ENCODE data around the gene TMSB15C. TPM values are rescaled to one million over a fixed set of nuclear protein-coding genes. Genes with fewer than 3 reads are reported as not detected.
"Not testable (repeated sequence)": the region's sequence is repeated elsewhere in the genome, so short reads cannot be mapped to it uniquely, and the experiment has no call there.

TMSB15C gene
- total RNA-seq, 1 donor from 2014 or later: 18.7 TPM

DNA sequence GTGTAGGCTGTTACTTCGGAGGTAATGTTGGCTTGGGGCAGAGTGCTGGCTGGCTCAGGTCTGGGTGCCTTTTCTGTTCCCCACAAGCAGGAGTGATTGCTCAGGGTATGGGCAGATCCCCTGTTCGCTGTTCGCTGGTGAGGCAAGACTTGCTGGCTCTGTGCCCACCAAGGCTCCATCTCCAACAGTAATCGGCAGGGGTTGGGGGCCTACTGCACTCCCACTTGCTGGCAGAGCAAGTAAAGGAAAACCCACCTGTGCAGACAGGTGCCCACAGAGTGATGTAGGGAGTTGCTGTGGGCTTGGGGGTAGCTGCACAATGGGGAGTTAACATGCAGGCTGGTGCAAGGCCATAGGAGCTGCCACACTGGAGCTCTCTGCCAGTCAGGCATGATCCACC, 8.0 kb upstream of the TMSB15C start:
- TF ChIP-seq, protein P1, sequence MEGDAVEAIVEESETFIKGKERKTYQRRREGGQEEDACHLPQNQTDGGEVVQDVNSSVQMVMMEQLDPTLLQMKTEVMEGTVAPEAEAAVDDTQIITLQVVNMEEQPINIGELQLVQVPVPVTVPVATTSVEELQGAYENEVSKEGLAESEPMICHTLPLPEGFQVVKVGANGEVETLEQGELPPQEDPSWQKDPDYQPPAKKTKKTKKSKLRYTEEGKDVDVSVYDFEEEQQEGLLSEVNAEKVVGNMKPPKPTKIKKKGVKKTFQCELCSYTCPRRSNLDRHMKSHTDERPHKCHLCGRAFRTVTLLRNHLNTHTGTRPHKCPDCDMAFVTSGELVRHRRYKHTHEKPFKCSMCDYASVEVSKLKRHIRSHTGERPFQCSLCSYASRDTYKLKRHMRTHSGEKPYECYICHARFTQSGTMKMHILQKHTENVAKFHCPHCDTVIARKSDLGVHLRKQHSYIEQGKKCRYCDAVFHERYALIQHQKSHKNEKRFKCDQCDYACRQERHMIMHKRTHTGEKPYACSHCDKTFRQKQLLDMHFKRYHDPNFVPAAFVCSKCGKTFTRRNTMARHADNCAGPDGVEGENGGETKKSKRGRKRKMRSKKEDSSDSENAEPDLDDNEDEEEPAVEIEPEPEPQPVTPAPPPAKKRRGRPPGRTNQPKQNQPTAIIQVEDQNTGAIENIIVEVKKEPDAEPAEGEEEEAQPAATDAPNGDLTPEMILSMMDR (conservative IDR thresholded peaks at IDR 0.05): no peak
- H3K4me1 Mint-ChIP-seq: no peaks in the 10 kb centered on the region
- DNase-seq (ENCODE audit: low read depth, low spot score): no peak
- peaks cover 11% of the 10 kb centered on the region for H3K27me3 Mint-ChIP-seq (ENCODE audit: low read depth)
- H3K27ac Mint-ChIP-seq (ENCODE audit: unreplicated experiment): no peak overlapping the region
- H3K36me3 Mint-ChIP-seq (ENCODE audit: low read depth): no peaks in the 10 kb centered on the region
- H3K9me3 Mint-ChIP-seq: no peaks in the 10 kb centered on the region
- no peak overlapping the region for H3K4me3 Mint-ChIP-seq

DNA sequence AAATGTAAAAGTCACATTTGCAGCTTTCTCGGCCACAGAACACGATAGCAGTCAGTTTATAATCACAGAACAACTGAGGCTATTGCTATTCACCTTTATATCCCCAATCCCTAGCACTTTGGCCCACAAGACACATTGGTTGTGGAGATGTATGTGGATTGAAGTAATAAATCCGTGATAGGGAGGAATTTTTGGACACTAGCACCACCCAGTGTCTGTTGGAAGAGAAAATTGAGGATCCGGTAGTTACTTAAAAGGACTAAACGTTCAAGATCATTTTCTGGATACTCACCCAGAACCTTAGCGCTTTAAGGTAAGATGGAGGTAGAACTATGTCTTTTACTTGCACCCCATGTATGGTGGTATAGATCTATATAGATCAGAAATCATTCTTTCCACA, 1.8 kb upstream of the TMSB15C start:
- H3K4me1 Mint-ChIP-seq; H3K9me3 Mint-ChIP-seq; H3K4me3 Mint-ChIP-seq; DNase-seq (ENCODE audit: low read depth, low spot score); H3K27me3 Mint-ChIP-seq (ENCODE audit: low read depth); H3K36me3 Mint-ChIP-seq (ENCODE audit: low read depth); H3K27ac Mint-ChIP-seq (ENCODE audit: unreplicated experiment): not testable (repeated sequence)

DNA sequence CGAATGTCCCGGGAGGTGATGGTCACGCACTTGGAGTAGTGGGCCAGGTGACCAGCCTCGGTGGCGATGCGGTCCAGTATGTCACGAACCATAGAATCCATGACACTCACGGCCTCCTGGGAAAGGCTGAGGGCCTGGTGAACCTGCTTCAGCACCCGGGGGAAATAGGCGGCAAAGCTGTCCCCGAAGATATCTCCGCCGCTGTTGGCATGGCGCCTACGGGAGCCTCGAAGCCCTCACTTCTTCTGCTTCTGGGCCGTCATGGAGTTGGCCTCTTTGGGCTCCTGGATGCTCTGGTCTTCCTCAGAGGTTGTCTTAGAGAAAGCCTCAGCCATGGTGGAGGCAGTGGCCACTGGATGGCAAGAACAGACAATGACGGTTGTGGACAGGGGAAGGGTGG, 13.4 kb downstream of the TMSB15C start:
- not testable (repeated sequence) for H3K4me1 Mint-ChIP-seq; H3K27ac Mint-ChIP-seq (ENCODE audit: unreplicated experiment); H3K36me3 Mint-ChIP-seq (ENCODE audit: low read depth); DNase-seq (ENCODE audit: low read depth, low spot score); H3K27me3 Mint-ChIP-seq (ENCODE audit: low read depth); H3K4me3 Mint-ChIP-seq; H3K9me3 Mint-ChIP-seq

DNA sequence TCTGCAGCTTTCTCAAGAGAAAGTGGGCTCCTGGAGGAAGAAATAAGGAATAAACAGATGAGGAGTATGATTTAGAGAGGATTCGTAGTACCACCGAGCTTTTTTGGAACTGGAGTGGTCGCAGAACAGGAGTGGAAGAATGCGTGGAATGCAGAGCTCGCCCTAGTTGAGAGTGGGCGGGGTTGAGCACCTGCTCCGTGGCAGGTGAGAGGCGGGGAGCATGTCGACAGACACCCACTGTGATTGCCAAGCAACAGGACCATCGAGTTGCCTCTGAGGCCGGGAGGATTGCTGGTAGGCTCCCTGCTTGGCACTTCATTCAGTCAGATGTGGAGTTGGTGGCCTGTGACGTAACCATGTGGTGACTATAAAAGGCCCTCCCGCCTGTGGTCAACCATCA, 21.1 kb downstream of the TMSB15C start:
- not testable (repeated sequence) for H3K4me3 Mint-ChIP-seq; H3K4me1 Mint-ChIP-seq; H3K27ac Mint-ChIP-seq (ENCODE audit: unreplicated experiment); DNase-seq (ENCODE audit: low read depth, low spot score); H3K9me3 Mint-ChIP-seq; H3K27me3 Mint-ChIP-seq (ENCODE audit: low read depth); H3K36me3 Mint-ChIP-seq (ENCODE audit: low read depth)

DNA sequence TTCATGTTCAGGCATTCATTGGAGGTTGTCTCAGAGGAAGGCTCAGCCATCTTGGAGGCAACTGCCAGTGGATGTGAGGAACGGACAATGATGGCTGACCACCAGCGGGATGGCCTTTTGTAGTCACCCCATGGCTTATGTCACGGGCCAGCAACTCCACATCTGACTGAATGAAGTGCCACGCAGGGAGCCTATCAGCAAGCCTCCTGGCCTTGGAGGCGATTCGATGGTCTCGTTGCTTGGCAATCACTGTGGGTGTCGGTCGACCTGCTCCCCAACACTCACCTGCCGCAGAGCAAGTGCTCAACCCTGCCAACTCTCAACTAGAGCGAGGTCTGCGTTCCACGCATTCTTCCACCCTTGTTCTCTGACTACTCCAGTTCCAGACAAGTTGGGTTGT, 28.9 kb downstream of the TMSB15C start:
- peaks cover 21% of the 10 kb centered on the region for H3K9me3 Mint-ChIP-seq
- TF ChIP-seq, protein P1 (conservative IDR thresholded peaks at IDR 0.05): no peak
- no peaks in the 10 kb centered on the region for H3K4me1 Mint-ChIP-seq
- H3K27me3 Mint-ChIP-seq (ENCODE audit: low read depth): no peaks in the 10 kb centered on the region
- no peaks in the 10 kb centered on the region for H3K36me3 Mint-ChIP-seq (ENCODE audit: low read depth)
- DNase-seq (ENCODE audit: low read depth, low spot score): no peak
- H3K4me3 Mint-ChIP-seq: no peak overlapping the region
- no peak overlapping the region for H3K27ac Mint-ChIP-seq (ENCODE audit: unreplicated experiment)

DNA sequence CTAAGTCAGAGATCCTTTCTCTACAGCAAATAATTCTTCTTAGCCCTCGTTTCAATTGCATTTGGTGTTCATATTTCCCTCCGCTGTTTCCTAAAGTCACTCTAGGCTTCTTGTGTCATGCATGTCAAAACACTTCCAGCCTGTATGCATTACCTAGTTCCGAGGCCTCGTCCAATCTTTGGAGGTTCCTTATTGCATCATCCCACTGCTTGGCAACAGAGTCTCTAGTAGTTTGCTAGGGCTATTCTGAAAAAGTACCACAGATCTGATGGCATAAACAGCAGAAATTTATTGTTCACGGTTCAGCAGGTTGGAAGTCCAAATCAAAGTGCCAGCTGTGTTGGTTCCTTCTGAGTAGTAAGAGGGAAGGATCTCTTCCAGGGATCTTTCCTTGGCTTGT, 30.4 kb downstream of the TMSB15C start:
- TF ChIP-seq, protein P1 (conservative IDR thresholded peaks at IDR 0.05): no peak
- Mint-ChIP-seq H3K36me3 (ENCODE audit: low read depth) (no peaks in the 10 kb centered on the region), H3K27ac (ENCODE audit: unreplicated experiment) (no peak overlapping the region), H3K27me3 (ENCODE audit: low read depth) (no peaks in the 10 kb centered on the region), H3K9me3 (peaks cover 20% of the 10 kb centered on the region), H3K4me1 (no peaks in the 10 kb centered on the region), H3K4me3 (no peak overlapping the region)
- no peak for DNase-seq (ENCODE audit: low read depth, low spot score)

DNA sequence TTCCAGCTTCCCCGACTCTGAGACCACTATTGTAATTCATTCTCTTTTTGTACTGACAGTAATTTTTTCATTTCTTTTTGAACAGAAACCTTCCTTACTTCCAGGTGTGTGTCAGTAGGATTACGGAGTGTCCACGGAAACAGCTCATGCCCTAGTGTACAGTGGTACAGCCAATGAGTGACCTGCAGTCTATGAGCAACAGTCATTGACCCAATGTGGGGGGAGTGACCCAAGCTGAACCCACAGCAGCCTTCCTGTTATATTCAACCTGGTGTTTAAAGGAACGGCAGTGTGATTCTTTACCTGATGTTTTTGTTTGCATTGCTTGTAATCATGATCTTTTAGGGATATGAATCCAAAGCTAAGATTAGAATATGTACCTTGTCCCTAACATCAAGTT, 35.0 kb downstream of the TMSB15C start:
- H3K36me3 Mint-ChIP-seq (ENCODE audit: low read depth): no peaks in the 10 kb centered on the region

More for the DNA sequence above, 35.0 kb downstream of the TMSB15C start:
- TF ChIP-seq, protein P1 (conservative IDR thresholded peaks at IDR 0.05): no peak
- Mint-ChIP-seq H3K4me1 (no peaks in the 10 kb centered on the region), H3K27me3 (ENCODE audit: low read depth) (peaks cover 4% of the 10 kb centered on the region), H3K4me3 (no peak overlapping the region), H3K27ac (ENCODE audit: unreplicated experiment) (no peak overlapping the region), H3K9me3 (peaks cover 14% of the 10 kb centered on the region)
- no peak for DNase-seq (ENCODE audit: low read depth, low spot score)
